Tibial nerve (tissue), 4 donors: ENCODE data around the gene TK2. TPM values are rescaled to one million over a fixed set of nuclear protein-coding genes. Genes with fewer than 3 reads are reported as not detected.
"Not testable (repeated sequence)": the region's sequence is repeated elsewhere in the genome, so short reads cannot be mapped to it uniquely, and the experiment has no call there.

ENCODE experiments used
- DNase-seq, 2 donors: peaks; one replicate each; pipeline ENCODE4 v3.0.0-alpha.2; 2019; ENCODE audit warnings: low spot score in 2 of 2
- H3K27ac ChIP-seq, 4 donors: fragments of 200-600 bp; sonication (generic) in 3 of 4; one replicate each; pipeline ENCODE4 v1.5.1; 2017 to 2019; ENCODE audit warnings: mild to moderate bottlenecking in 1 of 4
- H3K27me3 ChIP-seq, 2 donors: fragments of 200-600 bp; sonication (generic) in 1 of 2; one replicate each; pipeline versions ENCODE4 v1.5.1 to v1.6.0; 2017 to 2019
- H3K36me3 ChIP-seq, 3 donors: fragments of 200-600 bp; sonication (generic); one replicate each; pipeline ENCODE4 v1.5.1; 2018 to 2019
- H3K4me1 ChIP-seq, 4 donors: fragments of 200-600 bp; sonication (generic) in 3 of 4; one replicate each; pipeline ENCODE4 v1.5.1; 2017 to 2019
- H3K4me3 ChIP-seq, 4 donors: fragments of 200-600 bp; sonication (generic) in 3 of 4; one replicate each; pipeline ENCODE4 v1.5.1; 2017 to 2019; ENCODE audit warnings: mild to moderate bottlenecking in 1 of 4, moderate library complexity in 1 of 4
- H3K9me3 ChIP-seq, 4 donors: fragments of 200-600 bp; sonication (generic) in 3 of 4; one replicate each; pipeline ENCODE4 v1.5.1; 2017 to 2019
- CTCF ChIP-seq, 5 experiments: fragments of 200-600 bp in 3 of 5; fragments of 450-650 bp in 2 of 5; sonication (generic) in 3 of 5; IDR thresholded peaks; one replicate each; pipeline ENCODE4 v1.5.1; 2016 to 2019; ENCODE audit warnings: antibody characterized with exemption in 5 of 5, mild to moderate bottlenecking in 3 of 5, moderate library complexity in 2 of 5
- EP300 ChIP-seq, 2 donors: sonication (generic); formaldehyde crosslinking; IDR thresholded peaks; one replicate each; pipeline ENCODE4 v1.6.1; 2017; ENCODE audit warnings: antibody characterized with exemption in 2 of 2, mild to moderate bottlenecking in 1 of 2
- POLR2A ChIP-seq, 2 donors: fragments of 450-650 bp; IDR thresholded peaks; one replicate each; pipeline ENCODE4 v1.6.1; 2017; ENCODE audit warnings: antibody characterized with exemption in 2 of 2, mild to moderate bottlenecking in 2 of 2, moderate library complexity in 2 of 2
- WGBS, 2 donors: methylation state at CpG; one replicate each; pipeline ENCODE4 v1.1.5; 2018; 5-methylcytosine and 5-hydroxymethylcytosine counted together
- total RNA-seq, 4 donors: library from RNA; depleted of rRNA; stranded (reverse); fragments of >200 nt; gene quantifications; one replicate each; pipeline ENCODE4 v1.1.0, GENCODE V29; 2016

TK2 gene
- total RNA-seq, 4 donors from 2014 or later: 42.3 to 81.8 (median 64.7) TPM

- Histone ChIP-seq H3K4me3 (no peak overlapping the region), H3K27ac (no peak overlapping the region)
- 55 to 60% methylated on average over 2 of the region's 2 CpGs for WGBS, 2 donors
Observed at GRCh38 chr16:66572356-66572755, 22.4 kb upstream of the TK2 start.

GRCh38 chr16:66569827-66570405 is 20.0 kb upstream of the TK2 start:
- TF ChIP-seq EP300 (IDR thresholded peaks at IDR 0.05) (no peak), POLR2A (IDR thresholded peaks at IDR 0.05) (no peak), CTCF (IDR thresholded peaks at IDR 0.05) (no peak)
- Histone ChIP-seq H3K27ac (peak overlapping the region in 2 of 4 donors; percentile 38 to 49), H3K4me1 (peaks cover 0 to 12% (median 2%) of the 10 kb centered on the region in 4 donors), H3K27me3 (no peaks in the 10 kb centered on the region), H3K4me3 (no peak overlapping the region), H3K36me3 (peaks cover 0 to 26% (median 0%) of the 10 kb centered on the region in 3 donors), H3K9me3 (no peaks in the 10 kb centered on the region)
- no peak for DNase-seq
- WGBS, 2 donors: 35 to 48% methylated on average over 3 of the region's 3 CpGs

More at GRCh38 chr16:66572356-66572755, 22.4 kb upstream of the TK2 start:
- TF ChIP-seq CTCF (IDR thresholded peaks at IDR 0.05) (no peak), POLR2A (IDR thresholded peaks at IDR 0.05) (no peak), EP300 (IDR thresholded peaks at IDR 0.05) (no peak)
- DNase-seq: no peak
- no peaks in the 10 kb centered on the region for H3K9me3 ChIP-seq
- H3K27me3 ChIP-seq: no peaks in the 10 kb centered on the region
- peaks cover 0 to 24% (median 2%) of the 10 kb centered on the region in 4 donors for H3K4me1 ChIP-seq
- H3K36me3 ChIP-seq: peaks cover 0 to 3% (median 0%) of the 10 kb centered on the region in 3 donors

GRCh38 chr16:66569131-66569530 is 19.2 kb upstream of the TK2 start:
- Histone ChIP-seq H3K4me3 (no peak overlapping the region), H3K27ac (no peak overlapping the region), H3K4me1 (peaks cover 0 to 12% (median 2%) of the 10 kb centered on the region in 4 donors), H3K27me3 (no peaks in the 10 kb centered on the region), H3K36me3 (peaks cover 0 to 34% (median 0%) of the 10 kb centered on the region in 3 donors), H3K9me3 (no peaks in the 10 kb centered on the region)
- WGBS, 2 donors: 87 to 96% methylated on average over 1 of the region's 1 CpG
- no peak for TF ChIP-seq EP300 (IDR thresholded peaks at IDR 0.05)
- TF ChIP-seq CTCF (IDR thresholded peaks at IDR 0.05): no peak
- TF ChIP-seq POLR2A (IDR thresholded peaks at IDR 0.05): no peak
- DNase-seq: no peak

GRCh38 chr16:66568355-66568754 is 18.4 kb upstream of the TK2 start:
- Histone ChIP-seq H3K9me3 (no peaks in the 10 kb centered on the region), H3K4me1 (peaks cover 0 to 12% (median 2%) of the 10 kb centered on the region in 4 donors), H3K36me3 (peaks cover 0 to 41% (median 0%) of the 10 kb centered on the region in 3 donors), H3K27me3 (no peaks in the 10 kb centered on the region), H3K4me3 (no peak overlapping the region), H3K27ac (no peak overlapping the region)
- no peak for TF ChIP-seq POLR2A (IDR thresholded peaks at IDR 0.05)
- no peak for TF ChIP-seq EP300 (IDR thresholded peaks at IDR 0.05)
- no peak for TF ChIP-seq CTCF (IDR thresholded peaks at IDR 0.05)
- DNase-seq: no peak
- 84 to 97% methylated on average over 2 of the region's 2 CpGs for WGBS, 2 donors

GRCh38 chr16:66567270-66567669 is 17.3 kb upstream of the TK2 start:
- Histone ChIP-seq H3K4me1 (peaks cover 0 to 16% (median 2%) of the 10 kb centered on the region in 4 donors), H3K36me3 (peaks cover 0 to 46% (median 0%) of the 10 kb centered on the region in 3 donors)
- not testable (repeated sequence) for H3K4me3 ChIP-seq, DNase-seq, H3K27me3 ChIP-seq, H3K27ac ChIP-seq, H3K9me3 ChIP-seq
- WGBS, 2 donors: 97 to 99% methylated on average over 3 of the region's 3 CpGs
